Stimulated activated CD4-positive, alpha-beta T cell treated with anti-CD3 and anti-CD28 coated beads, Interleukin-12 subunit alpha, Interleukin-12 subunit beta, amount 100 ng/mL, for 4 hours (primary cell): ENCODE results near the gene ZBED5.
"Not testable (repeated sequence)": the region's sequence is repeated elsewhere in the genome, so short reads cannot be mapped to it uniquely, and the experiment has no call there.

Experiments
- DNase-seq: peaks from one replicate; pipeline ENCODE4 v3.0.0-alpha.2; 2020

ZBED5 gene

GRCh38 chr11:10836884-10837283 lies 21.0 kb downstream of the ZBED5 start:
- DNase-seq, result not testable (repeated sequence)

DNA sequence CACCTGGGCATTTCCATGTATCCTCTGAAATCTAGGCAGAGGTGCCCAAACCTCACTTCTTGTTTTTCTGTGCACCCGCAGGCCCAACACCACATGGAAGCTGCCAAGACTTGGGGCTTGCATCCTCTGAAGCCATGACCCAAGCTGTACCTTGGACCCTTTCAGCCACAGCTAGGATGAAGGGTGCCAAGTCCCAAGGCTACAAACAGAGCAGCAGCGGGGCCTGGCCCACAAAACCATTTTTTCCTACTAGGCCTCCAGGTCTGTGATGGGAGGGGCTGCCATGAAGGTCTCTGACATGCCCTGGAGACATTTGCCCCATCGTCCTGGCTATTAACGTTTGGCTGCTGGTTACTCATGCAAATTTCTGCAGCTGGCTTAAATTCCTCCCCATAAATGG lies 28.7 kb downstream of the ZBED5 start:
- no peak for DNase-seq

DNA sequence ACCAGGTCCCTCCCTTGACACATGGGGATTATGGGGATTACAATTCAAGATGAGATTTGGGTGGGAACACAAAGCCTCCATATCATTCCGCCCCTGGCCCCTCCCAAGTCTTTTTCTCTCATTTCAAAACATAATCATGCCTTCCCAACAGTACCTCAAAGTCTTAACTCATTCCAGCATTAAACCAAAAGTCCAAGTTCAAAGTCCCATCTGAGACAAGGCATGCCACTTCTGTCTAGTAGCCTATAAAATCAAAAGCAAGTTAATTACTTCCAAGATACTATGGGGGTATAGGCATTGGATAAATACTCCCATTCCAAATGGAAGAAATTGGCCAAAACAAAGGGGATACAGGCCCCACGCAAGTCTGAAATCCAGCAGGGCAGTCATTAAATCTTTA lies 29.5 kb downstream of the ZBED5 start:
- DNase-seq, result no peak

DNA sequence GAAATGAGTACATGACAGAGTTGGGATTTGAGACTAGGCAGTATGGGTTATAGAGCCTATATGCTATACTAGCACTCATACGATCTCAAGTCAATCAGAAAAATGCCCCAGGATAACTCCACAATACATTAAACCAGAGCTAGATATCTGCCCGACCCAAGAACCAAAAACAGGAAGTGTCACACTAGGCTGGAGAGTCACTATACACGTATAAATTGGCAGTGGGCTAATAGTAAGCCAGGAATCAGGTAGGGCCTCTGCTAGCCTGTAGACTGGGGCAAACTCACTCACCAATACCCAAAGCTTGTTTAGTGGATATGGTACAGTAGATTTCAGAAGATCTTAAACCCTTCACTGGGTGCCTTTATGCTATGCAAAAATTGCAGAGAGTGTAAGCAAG lies 33.0 kb downstream of the ZBED5 start:
- no peak for DNase-seq

GRCh38 chr11:10823152-10823579 lies 34.7 kb downstream of the ZBED5 start:
- DNase-seq, result no peak

DNA sequence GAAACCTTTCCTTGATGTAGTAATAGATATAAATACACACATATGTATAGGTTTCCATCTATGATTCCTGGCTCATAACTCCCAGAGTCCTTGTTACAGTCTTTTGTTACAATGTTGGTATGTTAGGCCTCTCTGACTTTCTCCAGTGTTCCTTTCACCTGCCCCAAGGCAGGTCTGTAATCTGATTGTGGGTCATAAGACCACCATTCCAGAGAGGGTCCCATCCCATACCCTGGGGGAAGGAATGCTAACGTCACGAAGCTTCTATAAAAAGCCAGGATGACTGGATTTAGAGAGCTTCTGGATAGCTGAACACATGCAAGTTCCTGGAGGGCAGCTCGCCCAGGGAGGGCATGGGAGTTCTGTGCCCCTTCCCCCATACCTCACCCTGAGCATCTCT lies 35.4 kb downstream of the ZBED5 start:
- not testable (repeated sequence) for DNase-seq

GRCh38 chr11:10818594-10818993 lies 39.3 kb downstream of the ZBED5 start:
- DNase-seq, result no peak

DNA sequence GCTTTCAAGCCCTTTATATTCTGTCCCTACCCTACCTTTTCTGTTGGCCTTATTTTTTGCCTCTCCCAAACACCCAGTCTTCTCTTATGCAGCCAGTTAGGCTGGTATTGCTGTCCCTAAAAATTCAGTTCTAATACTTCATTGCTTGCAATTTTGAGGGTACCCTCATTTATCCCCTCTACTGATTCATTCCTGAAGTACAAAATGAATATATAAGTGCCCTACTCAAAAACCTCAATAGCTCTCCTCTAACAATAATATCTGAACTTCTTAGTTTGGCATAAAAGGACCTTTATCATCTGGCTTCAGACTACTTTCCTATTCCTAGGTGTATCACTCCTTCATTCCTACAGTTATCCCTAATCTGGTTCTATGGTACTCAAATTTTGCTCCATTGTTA lies 43.9 kb downstream of the ZBED5 start:
- no peak for DNase-seq

- DNase-seq, result peak; percentile 43
Measured at GRCh38 chr11:10809373-10810160, 48.3 kb downstream of the ZBED5 start.

- peak; percentile 96 for DNase-seq
Measured at GRCh38 chr11:10808553-10809372, 49.1 kb downstream of the ZBED5 start, which contains the start of gene EIF4G2. Gene EIF4G2, minus strand, starts transcription at chr11:10808926.

DNA sequence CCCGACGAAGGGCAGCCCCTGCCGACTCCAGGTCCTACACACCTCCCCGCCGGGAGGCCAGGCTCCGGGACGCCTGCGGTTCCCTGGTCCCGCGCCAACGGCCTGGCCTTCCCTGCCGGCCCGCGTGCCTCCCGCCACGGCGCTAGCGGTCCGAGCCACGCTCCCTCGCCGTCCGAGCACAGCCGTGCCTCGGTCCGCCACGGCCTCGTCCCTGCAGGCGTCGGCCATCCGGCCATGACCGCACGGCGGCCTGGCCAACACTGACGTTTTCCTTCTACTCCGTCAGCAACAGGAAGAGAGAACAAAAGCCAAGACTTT lies 49.7 kb downstream of the ZBED5 start:
- DNase-seq, result no peak

DNA sequence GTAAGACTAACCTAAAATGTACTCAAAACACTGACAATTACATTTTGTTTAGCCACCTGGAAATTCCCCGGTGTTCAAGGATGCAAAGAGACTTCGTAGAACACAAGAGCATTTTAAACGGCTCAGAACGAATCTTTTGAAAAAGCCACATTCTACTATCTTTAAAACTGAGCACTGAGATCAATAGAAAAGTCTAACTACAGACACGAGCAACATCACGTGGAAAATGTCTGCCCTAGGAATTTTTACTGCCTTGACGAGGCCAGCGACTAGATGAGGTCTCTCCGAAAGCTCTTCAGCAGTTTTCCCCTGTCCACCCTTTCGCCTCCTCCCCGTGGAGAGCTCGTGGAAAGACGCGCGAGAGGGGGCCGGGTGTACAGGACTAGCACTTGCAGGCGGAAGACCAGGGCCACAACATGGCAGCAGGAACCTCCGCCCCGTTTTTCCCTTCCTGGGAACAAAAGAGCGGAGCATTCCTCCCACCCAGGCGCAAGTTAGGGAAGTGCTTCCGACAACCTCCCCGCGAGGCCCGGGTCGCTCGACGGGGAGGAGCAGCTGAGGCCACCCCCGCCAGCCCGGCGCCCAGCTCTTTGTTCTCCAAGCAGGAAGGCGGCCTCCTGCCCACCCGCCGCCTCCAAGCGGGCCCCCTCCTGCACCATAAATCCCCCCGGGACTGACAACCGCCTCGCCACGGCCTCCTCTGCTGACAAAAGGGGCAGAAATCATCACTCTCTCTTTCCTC lies 50.2 kb downstream of the ZBED5 start:
- DNase-seq, result peak; percentile 52

- DNase-seq, result no peak
Measured at GRCh38 chr11:10806206-10806605, 51.6 kb downstream of the ZBED5 start.

- no peak for DNase-seq
Measured at GRCh38 chr11:10805741-10806140, 52.1 kb downstream of the ZBED5 start.

GRCh38 chr11:10803676-10804075 lies 54.2 kb downstream of the ZBED5 start:
- no peak for DNase-seq
